Measurements from ENCODE around the gene HSPB6.

DNA sequence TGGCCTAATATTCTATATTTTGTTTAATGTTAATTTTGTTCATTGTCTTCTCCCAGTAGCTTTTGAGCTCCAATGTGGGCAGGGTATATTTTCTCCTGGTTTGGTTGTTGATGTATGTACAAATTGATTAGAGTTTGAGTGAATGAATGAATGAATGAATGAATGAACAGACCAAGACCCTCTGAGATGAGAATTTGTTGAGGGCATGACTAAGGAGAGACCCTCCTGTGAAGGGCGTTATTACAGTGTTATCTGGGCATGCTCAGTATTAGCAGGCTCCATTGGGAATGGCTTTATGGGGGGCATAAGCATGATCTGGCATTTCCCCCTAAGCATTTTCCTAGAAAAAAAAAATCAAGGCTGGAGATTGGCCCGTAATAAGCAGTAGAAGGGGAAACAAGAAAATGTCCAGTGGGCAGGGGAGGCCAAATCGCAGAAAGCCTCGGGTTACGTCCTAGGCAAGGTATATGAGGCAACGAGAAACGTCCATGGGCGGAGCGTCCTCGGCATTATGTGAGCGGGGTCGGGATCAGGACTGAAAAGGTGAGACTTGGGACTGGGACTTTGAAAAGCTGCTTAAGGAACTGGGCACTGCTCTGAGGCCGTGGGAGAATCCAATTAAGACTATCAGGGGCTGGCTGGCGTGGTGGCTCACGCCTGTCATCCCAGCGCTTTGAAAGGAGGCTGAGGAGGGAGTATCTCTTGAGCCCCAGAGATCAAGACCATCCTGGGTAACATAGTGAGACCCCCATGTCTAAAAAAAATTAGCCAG, 17.6 kb upstream of the HSPB6 start:
- TF ChIP-seq, protein P1, sequence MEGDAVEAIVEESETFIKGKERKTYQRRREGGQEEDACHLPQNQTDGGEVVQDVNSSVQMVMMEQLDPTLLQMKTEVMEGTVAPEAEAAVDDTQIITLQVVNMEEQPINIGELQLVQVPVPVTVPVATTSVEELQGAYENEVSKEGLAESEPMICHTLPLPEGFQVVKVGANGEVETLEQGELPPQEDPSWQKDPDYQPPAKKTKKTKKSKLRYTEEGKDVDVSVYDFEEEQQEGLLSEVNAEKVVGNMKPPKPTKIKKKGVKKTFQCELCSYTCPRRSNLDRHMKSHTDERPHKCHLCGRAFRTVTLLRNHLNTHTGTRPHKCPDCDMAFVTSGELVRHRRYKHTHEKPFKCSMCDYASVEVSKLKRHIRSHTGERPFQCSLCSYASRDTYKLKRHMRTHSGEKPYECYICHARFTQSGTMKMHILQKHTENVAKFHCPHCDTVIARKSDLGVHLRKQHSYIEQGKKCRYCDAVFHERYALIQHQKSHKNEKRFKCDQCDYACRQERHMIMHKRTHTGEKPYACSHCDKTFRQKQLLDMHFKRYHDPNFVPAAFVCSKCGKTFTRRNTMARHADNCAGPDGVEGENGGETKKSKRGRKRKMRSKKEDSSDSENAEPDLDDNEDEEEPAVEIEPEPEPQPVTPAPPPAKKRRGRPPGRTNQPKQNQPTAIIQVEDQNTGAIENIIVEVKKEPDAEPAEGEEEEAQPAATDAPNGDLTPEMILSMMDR (IDR thresholded peaks at IDR 0.05), result no peak
- no peak for TF ChIP-seq POLR2A (IDR thresholded peaks at IDR 0.05)

All from adrenal gland (tissue), 5 donors.